ENCODE results near the gene C16orf96.

The C16orf96 gene

DNA sequence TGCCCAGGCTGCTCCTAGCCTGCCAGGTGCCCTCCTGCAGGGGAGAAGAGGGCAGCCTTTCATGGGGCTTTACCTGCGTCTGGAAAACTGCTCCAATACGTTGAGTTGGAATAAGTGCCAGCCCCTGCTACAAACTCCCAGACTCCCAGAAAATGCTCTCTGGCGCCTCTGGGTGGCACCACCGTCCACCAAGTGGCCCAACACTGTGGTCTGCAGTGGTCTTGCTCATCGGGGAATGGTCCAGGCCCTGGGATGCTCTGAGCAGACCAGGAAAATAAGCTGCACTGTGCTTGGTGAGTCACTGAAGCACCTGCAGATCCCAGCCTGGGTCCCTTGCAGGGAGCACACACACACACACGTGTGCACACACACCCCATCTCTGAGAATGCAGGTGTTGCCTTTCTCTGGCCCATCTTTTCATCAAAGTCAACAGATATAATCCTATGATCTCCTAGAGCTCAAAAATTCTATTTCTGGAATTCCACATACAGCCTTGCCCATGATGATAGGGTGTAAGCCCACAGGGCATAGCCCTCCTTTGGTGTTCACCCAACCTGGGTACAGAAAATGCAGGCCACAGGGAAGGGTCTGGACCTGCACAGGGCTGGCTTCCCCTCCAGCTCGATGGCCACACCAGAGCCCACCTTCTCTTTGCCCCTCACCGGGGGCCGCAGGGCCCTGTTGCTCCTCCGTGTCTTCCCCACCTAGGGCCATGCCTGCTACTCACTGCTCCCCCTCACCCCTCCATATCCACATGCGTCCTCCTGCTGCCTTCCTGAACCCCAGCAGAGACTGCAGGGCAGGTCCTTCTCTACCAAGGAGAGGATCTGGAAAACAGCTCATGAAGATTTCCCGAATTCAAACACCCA lies 38.1 kb upstream of the C16orf96 start:
- TF ChIP-seq GATA3 (IDR thresholded peaks at IDR 0.05; ENCODE audit: low read depth, low read length): no peak
- no peak for TF ChIP-seq GATA2 (IDR thresholded peaks at IDR 0.05; ENCODE audit: low read depth, low read length)

GRCh38 chr16:4519274-4520058 lies 36.7 kb upstream of the C16orf96 start:
- no peak for TF ChIP-seq GATA2 (IDR thresholded peaks at IDR 0.05; ENCODE audit: low read depth, low read length)
- no peak for TF ChIP-seq GATA3 (IDR thresholded peaks at IDR 0.05; ENCODE audit: low read depth, low read length)

- no peak for TF ChIP-seq GATA2 (IDR thresholded peaks at IDR 0.05; ENCODE audit: low read depth, low read length)
- no peak for TF ChIP-seq GATA3 (IDR thresholded peaks at IDR 0.05; ENCODE audit: low read depth, low read length)
These were observed 35.2 kb upstream of the C16orf96 start for GRCh38 chr16:4520913-4521312.

DNA sequence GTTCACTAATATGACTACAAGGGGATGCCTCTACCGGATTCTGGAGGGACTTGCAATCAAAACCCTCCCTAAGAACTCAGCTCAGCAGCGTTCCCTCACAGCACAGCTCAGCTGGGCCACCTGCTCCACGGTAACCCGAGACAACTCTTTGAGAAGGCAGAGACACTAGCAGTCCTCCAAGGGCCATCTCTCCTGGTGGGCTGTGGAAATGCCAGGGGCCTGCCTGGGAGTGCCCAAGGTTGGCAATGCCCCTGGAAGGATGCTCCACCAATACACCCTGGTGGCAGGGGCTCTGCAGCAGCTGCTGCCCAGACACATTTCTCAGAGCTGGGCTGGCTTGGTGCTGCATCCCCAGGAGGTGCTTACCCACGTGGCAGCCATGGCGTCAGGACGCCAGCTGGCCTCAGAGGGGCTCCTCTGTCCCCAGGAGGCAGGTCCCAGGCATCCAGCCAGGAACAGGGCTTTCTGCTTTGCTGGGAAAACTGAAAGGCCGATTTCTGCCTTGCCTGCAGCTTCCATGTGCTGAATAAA lies 34.0 kb upstream of the C16orf96 start:
- TF ChIP-seq GATA3 (IDR thresholded peaks at IDR 0.05; ENCODE audit: low read depth, low read length) (no peak), GATA2 (IDR thresholded peaks at IDR 0.05; ENCODE audit: low read depth, low read length) (no peak)

DNA sequence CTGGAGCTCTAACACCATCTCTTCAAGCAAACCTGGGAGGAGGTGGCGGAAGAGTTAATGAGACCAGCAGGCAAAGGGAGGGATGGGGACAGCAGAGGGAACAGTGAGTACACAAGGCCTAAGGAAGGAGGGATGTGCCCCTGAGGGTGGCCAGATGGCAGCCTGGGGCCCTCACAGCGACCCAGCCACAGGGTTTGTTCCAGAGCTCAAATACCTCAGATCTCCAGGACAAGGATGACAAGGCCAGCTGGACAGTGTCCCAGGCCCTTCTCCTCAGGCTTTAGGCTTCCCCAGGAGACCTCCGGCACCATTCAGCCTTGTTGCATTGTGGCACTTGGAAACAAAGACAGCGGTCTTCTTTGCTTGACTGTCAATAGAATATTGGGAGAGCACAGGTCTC lies 32.5 kb upstream of the C16orf96 start:
- no peak for TF ChIP-seq GATA3 (IDR thresholded peaks at IDR 0.05; ENCODE audit: low read depth, low read length)
- no peak for TF ChIP-seq GATA2 (IDR thresholded peaks at IDR 0.05; ENCODE audit: low read depth, low read length)

DNA sequence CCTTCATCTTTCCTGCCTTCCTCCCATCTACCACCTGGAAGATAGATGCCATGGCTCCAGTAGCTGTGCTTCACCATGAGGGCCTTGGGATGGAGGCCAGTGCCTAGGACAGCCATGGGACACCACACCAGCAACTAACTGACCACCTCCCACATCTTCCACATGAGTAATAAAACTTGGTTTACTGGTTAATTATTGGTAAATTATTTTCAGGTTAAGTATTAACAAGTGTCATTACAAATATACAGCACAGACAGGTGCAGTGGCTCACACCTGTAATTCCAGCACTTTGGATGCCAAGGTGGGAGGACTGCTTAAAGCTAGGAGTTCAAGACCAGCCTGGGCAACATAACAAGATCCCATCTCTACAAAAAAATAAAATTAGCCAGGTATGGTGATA lies 31.6 kb upstream of the C16orf96 start:
- no peak for TF ChIP-seq GATA2 (IDR thresholded peaks at IDR 0.05; ENCODE audit: low read depth, low read length)
- TF ChIP-seq GATA3 (IDR thresholded peaks at IDR 0.05; ENCODE audit: low read depth, low read length): no peak

- TF ChIP-seq GATA2 (IDR thresholded peaks at IDR 0.05; ENCODE audit: low read depth, low read length) (no peak), GATA3 (IDR thresholded peaks at IDR 0.05; ENCODE audit: low read depth, low read length) (no peak)
These were observed 31.1 kb upstream of the C16orf96 start for GRCh38 chr16:4525069-4525468.

- TF ChIP-seq GATA3 (IDR thresholded peaks at IDR 0.05; ENCODE audit: low read depth, low read length) (no peak), GATA2 (IDR thresholded peaks at IDR 0.05; ENCODE audit: low read depth, low read length) (no peak)
These were observed 30.4 kb upstream of the C16orf96 start for GRCh38 chr16:4525634-4526277.

DNA sequence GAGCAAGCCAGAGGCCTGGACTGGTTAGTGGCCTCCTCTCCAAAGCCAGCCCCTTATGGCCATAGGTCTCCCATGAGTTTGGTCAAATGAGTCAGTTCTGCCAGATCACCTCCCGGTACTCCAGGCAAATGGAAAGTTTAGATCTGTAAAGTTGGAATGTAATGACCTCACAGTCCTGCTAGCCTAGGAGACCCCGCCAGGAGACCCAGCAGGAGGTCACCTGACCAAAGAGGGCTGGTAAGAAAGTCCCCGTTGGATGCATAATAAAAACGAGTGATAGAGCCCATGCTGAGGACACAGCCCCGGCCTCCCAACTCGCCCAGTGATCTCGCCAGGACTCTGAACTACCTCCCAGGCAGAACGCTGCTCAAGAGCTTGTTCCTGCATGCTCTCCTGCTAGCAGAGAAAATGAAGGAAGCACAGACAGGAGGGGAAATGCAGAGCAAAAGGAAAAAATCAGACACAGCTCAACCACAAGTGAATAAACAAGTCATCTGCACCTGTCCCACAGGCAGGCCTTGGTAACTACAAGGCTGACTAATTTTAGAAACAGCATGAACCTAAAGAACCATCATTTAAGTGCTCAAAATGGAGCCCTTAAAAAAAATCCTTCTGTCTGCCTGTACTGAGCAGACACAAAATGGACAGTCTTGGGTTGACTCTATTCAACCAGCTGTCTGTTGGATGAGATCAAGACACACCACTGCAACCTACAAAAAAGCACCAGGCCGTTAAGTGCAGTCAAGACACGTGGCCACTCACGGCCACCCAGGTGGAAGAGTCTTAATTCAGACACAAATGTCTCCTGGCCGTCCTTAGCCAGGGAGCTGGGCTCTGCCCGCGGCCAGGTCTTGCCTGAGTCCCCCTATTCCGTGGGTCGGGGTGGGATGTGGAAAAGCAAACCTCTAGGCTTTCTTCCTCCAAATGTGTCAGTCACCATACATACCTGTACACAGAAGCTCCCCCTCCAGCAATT lies 26.8 kb upstream of the C16orf96 start:
- TF ChIP-seq GATA3 (IDR thresholded peaks at IDR 0.05; ENCODE audit: low read depth, low read length) (no peak), GATA2 (IDR thresholded peaks at IDR 0.05; ENCODE audit: low read depth, low read length) (no peak)

GRCh38 chr16:4531811-4532210 lies 24.3 kb upstream of the C16orf96 start:
- TF ChIP-seq GATA3 (IDR thresholded peaks at IDR 0.05; ENCODE audit: low read depth, low read length) (no peak), GATA2 (IDR thresholded peaks at IDR 0.05; ENCODE audit: low read depth, low read length) (no peak)

GRCh38 chr16:4532238-4532637 lies 23.9 kb upstream of the C16orf96 start:
- TF ChIP-seq GATA3 (IDR thresholded peaks at IDR 0.05; ENCODE audit: low read depth, low read length) (no peak), GATA2 (IDR thresholded peaks at IDR 0.05; ENCODE audit: low read depth, low read length) (no peak)

GRCh38 chr16:4533490-4533889 lies 22.6 kb upstream of the C16orf96 start:
- TF ChIP-seq GATA2 (IDR thresholded peaks at IDR 0.05; ENCODE audit: low read depth, low read length) (no peak), GATA3 (IDR thresholded peaks at IDR 0.05; ENCODE audit: low read depth, low read length) (no peak)
